ENCODE data around the gene MPND. TPM values are rescaled to one million over a fixed set of nuclear protein-coding genes. Genes with fewer than 3 reads are reported as not detected.
A peak's percentile ranks its signal among the peaks of the same experiment; 100 is the strongest.

Gene MPND
- total and polyA plus RNA-seq, 10 of the 15 experiments (the other 5 are each of a cell fraction or from before 2014, with no cell fraction given): 0.79 to 18.3 (median 6.0) TPM

- TF ChIP-seq REST (IDR thresholded peaks at IDR 0.05; ENCODE audit: low read depth, low read length) (no peak), ZNF274 (IDR thresholded peaks at IDR 0.05; ENCODE audit: insufficient read depth, insufficient read length) (no peak), CREM (IDR thresholded peaks at IDR 0.05; ENCODE audit: low read depth) (no peak), NBN (IDR thresholded peaks at IDR 0.05) (peak; percentile 8; the same call in 1 of the 2 replicates), BRCA1 (IDR thresholded peaks at IDR 0.05; ENCODE audit: low read depth, low read length) (no peak), ZNF207 (IDR thresholded peaks at IDR 0.05; ENCODE audit: borderline replicate concordance) (no peak), TCF7 (IDR thresholded peaks at IDR 0.05; ENCODE audit: borderline replicate concordance) (no peak), IKZF2 (IDR thresholded peaks at IDR 0.05) (peak; percentile 15 to 40; a peak in 2 of 4 replicates), GATAD2B (conservative IDR thresholded peaks at IDR 0.05; ENCODE audit: low read depth) (no peak), HDGF (IDR thresholded peaks at IDR 0.05) (no peak), NKRF (conservative IDR thresholded peaks at IDR 0.05) (no peak), MTA2 (IDR thresholded peaks at IDR 0.05; ENCODE audit: low read depth) (peak; percentile 37), PKNOX1 (IDR thresholded peaks at IDR 0.05) (peak; percentile 90), NRF1 (conservative IDR thresholded peaks at IDR 0.05; ENCODE audit: low read depth, low read length) (no peak), EED (IDR thresholded peaks at IDR 0.05; ENCODE audit: low read depth) (peak; percentile 61; the same call in 1 of the 2 replicates), EGR1 (IDR thresholded peaks at IDR 0.05; ENCODE audit: borderline replicate concordance in 1 of 2, low read depth in 2 of 2, low read length in 2 of 2) (no peak), RFX5 (IDR thresholded peaks at IDR 0.05; ENCODE audit: low read depth, low read length) (no peak), CTCF (IDR thresholded peaks at IDR 0.05 in 2 of 3, conservative IDR thresholded peaks at IDR 0.05 in 1 of 3; ENCODE audit: control insufficient read depth in 2 of 3, extremely low read depth in 1 of 3, insufficient read depth in 1 of 3, low read depth in 3 of 3, low read length in 3 of 3) (no peak), JUNB (IDR thresholded peaks at IDR 0.05) (no peak), YBX1 (IDR thresholded peaks at IDR 0.05) (no peak), GABPA (IDR thresholded peaks at IDR 0.05; ENCODE audit: low read depth) (no peak), FOXK2 (IDR thresholded peaks at IDR 0.05) (no peak), CREB1 (IDR thresholded peaks at IDR 0.05; ENCODE audit: low read depth) (0 out of 2 replicates have a peak, but pooled peaks have one; percentile 0), BHLHE40 (IDR thresholded peaks at IDR 0.05; ENCODE audit: borderline replicate concordance in 1 of 2, low read depth in 2 of 2, low read length in 1 of 2) (0 out of 4 replicates have a peak, but pooled peaks of 1 of the 2 experiments have one; percentile 23)
Measured at GRCh38 chr19:4380254-4380727, 36.9 kb downstream of the MPND start (continued).

Data from GM12878 (cell line).